ENCODE measurements around the gene MCF2. TPM values are rescaled to one million over a fixed set of nuclear protein-coding genes. Genes with fewer than 3 reads are reported as not detected.
"Not testable (repeated sequence)": the region's sequence is repeated elsewhere in the genome, so short reads cannot be mapped to it uniquely, and the experiment has no call there.

Gene MCF2
- 1 to 10 TPM in 1 of 2 donors, under 1 TPM in 1; 0.24 to 1.1 TPM for total RNA-seq
- long read RNA-seq, result 0 reads

- ATAC-seq (no peak), DNase-seq (no peak)
- intact Hi-C loops (cut with DNase I), result no loop called here
These were observed at the start of gene MCF2 for GRCh38 chrX:139708067-139708466. TSS of gene MCF2 (minus strand) at chrX:139708167. CDS start at chrX:139651744, 56,423 bp downstream.

DNA sequence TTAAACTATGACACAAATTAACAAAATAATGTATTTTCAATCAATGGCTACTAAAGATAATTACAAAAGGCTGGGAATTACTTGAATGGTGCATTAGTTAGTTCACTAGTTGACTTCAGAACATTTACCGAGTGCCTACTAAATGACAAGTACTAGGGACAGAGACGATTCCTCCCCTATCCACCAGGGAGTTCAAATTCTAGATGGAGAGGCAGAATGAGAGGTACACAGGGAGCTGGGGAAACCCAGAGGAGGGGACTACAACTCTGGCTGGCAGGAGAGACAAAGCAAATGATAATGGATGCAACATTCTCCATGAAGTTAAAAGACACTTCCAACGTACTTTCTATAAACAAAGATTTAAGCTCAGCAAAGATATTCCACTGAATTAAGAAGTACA, 43.1 kb upstream of the MCF2 start:
- intact Hi-C loops (cut with DNase I), result no loop called here
- ATAC-seq (no peak), DNase-seq (no peak)

DNA sequence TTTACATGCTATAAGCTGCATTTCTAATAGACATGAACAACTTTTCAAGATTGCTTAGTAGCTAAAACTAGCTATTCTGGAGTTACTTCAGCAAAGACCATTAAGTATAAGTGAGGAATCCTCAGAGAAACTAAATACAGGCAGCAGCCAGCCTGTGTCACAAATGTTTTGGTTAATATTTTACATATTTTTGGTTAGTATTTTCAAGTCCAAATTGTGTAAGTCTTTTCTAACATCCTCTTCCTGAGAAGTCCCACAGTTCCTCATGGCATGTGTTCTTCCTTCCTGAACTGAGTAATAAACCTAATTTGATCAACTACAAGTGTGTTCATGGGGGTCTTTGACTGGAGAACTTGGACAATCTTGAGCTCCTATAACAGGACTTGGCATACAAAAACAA, 42.4 kb upstream of the MCF2 start:
- intact Hi-C loops (cut with DNase I), result no loop called here
- DNase-seq, result no peak
- ATAC-seq, result no peak

DNA sequence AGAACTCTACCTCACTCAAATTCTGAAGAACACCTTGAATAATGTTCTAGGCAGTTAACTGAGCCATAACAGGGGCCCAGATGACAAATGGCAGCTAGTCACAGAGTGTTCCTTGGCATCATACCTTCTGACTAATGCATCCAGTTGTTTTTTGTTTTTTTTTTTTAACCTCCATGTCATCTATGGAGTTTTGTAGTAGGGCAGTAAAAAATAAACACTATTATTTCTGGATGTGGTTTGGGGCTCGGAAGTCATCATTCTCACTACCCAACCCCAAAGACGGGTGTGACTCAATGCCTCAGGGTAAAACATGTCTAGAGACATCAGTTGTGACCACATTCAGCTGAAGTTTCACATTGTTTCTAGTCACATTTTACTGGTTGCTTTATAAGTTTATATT, 31.2 kb upstream of the MCF2 start:
- DNase-seq (no peak), ATAC-seq (no peak)
- intact Hi-C loops (cut with DNase I), result no loop called here

GRCh38 chrX:139738581-139738980, 30.6 kb upstream of the MCF2 start:
- no peak for DNase-seq
- intact Hi-C loops (cut with DNase I), result no loop called here
- ATAC-seq, result no peak

DNA sequence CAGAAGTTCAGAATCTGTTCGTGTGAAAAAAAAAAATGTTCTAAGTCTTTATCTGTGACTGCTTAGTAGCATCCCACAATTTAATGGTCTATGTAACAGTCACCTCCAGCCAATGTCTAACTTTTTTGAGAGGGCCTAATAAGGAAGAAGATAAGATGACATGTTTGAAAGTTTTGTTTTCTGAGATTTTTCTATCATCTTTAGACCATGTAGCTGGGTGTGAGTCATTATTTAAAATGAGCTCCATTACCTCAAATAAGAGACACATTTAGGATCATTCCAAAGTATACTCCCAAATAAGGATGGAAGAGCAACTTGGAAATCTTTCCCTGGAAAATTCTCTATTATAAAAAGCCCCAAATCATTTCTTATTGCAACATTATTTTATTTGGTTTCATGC, 28.2 kb upstream of the MCF2 start:
- no peak for ATAC-seq
- intact Hi-C loops (cut with DNase I), result no loop called here

GRCh38 chrX:139734996-139735395, 27.0 kb upstream of the MCF2 start:
- DNase-seq (no peak), ATAC-seq (no peak)
- intact Hi-C loops (cut with DNase I), result no loop called here

More for the DNA sequence above, 28.2 kb upstream of the MCF2 start:
- no peak for DNase-seq

- intact Hi-C loops (cut with DNase I), result no loop called here
- DNase-seq (no peak), ATAC-seq (no peak)
These were observed 17.8 kb upstream of the MCF2 start for GRCh38 chrX:139725720-139726119.

GRCh38 chrX:139724626-139725025, 16.7 kb upstream of the MCF2 start:
- intact Hi-C loops (cut with DNase I), result no loop called here
- no peak for ATAC-seq
- no peak for DNase-seq

DNA sequence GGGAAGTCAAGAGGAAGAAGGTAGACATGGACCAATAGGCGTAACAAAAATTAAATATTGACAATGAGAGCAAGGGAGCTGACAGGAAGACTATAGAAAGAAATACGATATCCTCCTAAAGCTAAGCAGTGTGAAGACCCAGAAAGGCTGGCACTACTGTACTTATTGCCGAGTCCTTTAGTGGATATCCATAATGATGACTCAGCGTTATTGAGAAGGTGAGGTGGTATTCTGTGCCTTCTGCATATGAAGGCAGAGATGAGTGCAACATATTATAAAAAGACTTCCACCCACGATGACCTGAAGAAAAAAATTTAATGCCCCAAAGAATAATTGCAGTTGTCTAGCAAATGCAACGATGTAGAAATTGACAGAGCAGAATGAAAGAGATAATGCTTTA, 13.0 kb upstream of the MCF2 start:
- intact Hi-C loops (cut with DNase I), result no loop called here
- no peak for DNase-seq
- no peak for ATAC-seq

DNA sequence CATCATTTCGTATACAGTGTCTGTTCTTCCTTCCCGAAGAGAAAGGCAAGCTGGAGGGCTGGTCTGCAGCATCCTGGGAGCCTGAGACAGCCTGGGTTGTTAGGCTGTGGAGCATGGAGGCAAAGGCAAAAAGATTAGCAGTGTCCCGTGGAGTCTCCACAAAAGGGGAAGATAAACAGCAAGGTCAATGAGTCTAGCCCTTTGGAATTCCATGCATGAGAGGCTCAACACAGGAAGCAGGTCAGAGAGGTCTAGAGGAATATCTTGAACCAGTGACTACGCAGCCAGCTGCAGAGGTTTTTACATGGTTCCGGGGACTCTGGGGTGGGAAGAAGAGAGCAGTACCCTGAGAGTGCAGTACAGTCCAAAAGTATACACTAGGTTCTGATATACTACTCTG, 12.2 kb upstream of the MCF2 start:
- DNase-seq (no peak), ATAC-seq (no peak)
- intact Hi-C loops (cut with DNase I), result no loop called here

DNA sequence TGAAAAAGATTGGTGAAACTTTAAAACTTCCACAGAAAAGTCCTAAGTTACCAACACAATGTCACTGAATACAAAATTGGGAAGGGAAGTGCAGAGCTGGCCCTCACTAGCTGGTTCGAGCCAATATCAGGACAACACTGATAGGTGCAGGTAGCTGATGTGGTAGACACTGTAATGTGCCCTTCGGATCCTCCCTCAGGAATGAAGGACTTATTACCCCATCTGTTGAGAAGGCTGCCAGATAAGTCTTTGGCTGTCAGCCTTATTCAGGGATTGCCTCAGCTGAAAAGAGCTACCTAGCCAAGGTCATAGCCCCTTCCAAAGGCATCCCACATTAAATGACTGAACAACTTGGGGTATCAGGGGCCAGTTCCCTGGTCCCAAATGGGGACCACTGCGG, 5.3 kb downstream of the MCF2 start:
- intact Hi-C loops (cut with DNase I), result no loop called here
- ATAC-seq, result no peak

GRCh38 chrX:139692908-139693307, 15.1 kb downstream of the MCF2 start:
- DNase-seq (no peak), ATAC-seq (no peak)
- intact Hi-C loops (cut with DNase I), result no loop called here

More for the DNA sequence above, 5.3 kb downstream of the MCF2 start:
- no peak for DNase-seq

DNA sequence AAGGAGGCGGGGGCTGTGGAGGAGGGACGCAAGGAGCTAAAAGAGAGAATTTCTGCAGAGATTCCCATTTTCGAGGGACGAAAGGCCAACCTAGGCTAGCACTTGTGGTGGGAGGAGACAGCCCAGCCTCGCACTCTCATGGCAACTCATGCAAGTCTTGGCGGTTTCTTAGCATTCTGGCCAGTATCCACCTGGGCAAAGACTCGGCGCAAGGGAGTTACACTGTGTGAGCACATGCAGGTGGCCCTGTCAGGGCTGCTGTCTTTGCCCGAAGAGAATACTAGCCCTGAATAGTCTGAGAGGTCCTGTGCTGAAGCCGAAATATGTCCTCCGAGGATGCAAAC, 15.5 kb downstream of the MCF2 start:
- intact Hi-C loops (cut with DNase I), result no loop called here
- ATAC-seq (peak in 1 of 2 donors; percentile 17), DNase-seq (no peak)

DNA sequence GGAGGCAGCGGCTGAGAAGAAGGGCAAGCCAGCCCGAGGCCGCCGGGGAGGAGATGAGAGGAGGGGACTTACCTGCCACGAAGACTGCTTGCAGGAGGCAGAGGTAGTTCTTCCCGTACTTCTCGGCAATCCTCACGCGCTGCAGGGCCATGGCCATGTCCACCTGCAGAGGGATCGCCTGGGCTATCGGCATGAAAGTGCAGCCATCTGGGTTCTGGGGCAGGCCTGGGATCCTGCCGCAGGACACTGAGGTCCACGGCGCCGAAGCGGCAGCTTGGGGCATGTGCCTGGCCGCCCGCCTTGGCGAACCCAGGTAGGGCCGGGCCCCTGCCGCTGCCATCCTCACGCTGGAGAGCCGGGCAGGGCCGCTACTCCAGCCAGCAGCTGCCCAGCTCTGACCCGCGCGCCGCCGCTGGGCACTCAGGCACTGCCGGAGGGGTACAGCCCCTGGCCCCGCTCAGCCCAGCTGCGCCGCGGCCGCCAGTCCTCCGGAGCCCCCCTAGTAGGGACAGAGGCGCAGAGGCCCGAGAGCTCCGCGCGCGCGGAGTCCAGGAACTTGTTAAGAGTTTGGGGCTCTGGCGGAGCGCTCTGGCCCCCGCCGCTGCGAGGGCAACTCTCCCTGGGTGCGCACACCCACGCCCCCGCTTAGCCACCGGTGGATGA, 16.0 kb downstream of the MCF2 start:
- intact Hi-C loops (cut with DNase I), result no loop called here
- peak; percentile 41 to 67 for ATAC-seq
- DNase-seq, result no peak

DNA sequence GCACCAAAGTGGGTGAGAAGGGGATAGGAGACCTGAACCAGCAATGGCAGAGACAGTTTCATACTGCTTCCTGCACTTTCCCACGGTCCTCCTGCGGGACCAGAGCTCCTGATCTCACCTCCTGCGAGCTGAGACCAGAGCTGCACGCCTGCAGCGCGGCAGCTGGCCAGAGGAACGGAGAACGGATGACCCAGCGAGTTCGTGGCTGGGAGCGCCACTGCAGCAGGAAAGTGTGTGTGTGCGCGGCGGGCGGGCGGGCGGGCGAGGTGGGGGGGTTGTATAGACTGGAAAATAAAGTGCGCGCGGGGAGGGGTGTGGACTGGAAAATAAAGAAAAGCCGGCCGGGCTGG, 16.5 kb downstream of the MCF2 start:
- DNase-seq, result no peak
- intact Hi-C loops (cut with DNase I), result no loop called here
- peak; percentile 26 to 44 for ATAC-seq

DNA sequence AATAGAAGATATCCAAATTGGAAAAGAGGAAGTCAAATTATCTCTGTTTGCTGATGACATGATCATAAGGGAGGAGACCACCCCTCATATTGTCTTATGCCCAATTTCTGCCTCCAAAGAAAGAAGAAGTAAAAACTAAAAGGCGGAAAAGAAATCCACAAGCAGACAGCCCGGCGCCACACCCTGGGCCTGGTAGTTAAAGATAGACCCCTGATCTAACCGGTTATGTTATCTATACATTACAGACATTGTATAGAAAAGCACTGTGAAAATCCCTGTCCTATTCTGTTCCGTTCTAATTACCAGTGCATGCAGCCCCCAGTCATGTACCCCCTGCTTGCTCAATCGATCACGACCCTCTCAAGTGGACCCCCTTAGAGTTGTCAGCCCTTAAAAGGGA, 22.8 kb downstream of the MCF2 start:
- ATAC-seq; DNase-seq; intact Hi-C loops (cut with DNase I): not testable (repeated sequence)

GRCh38 chrX:139680356-139680755, 27.6 kb downstream of the MCF2 start:
- ATAC-seq (no peak), DNase-seq (no peak)
- intact Hi-C loops (cut with DNase I), result no loop called here

DNA sequence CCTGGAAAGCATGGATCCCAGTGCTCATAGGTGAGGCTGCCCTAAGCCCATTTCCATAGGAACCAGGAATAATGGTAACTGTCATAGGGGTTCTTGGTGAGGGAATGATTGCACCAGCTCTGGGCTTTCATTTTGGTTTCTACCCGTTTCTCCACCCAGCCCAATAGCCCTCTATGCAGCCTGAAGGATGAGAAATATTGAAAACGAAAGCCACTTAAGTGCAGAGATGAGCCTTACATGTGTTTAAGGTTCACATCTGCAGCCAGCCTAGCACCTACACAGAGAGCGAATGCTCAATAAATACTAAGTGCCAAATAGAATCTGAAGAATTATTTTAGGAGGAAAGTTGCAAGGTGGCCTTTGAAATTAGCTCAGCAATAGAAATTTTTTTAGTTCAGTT, 60.4 kb downstream of the MCF2 start:
- no peak for ATAC-seq
- DNase-seq, result no peak
- intact Hi-C loops (cut with DNase I), result no loop called here

GRCh38 chrX:139642241-139642927, 65.6 kb downstream of the MCF2 start:
- DNase-seq, result no peak
- ATAC-seq, result no peak
- intact Hi-C loops (cut with DNase I), result no loop called here

- no peak for ATAC-seq
- intact Hi-C loops (cut with DNase I), result loop anchor here in 1 of 2 donors (2.0 kb wide), 1 partner anchor 13 kb away; no protein-coding TSS in a partner anchor
These were observed 67.7 kb downstream of the MCF2 start for GRCh38 chrX:139640259-139640658.

More at GRCh38 chrX:139640259-139640658, 67.7 kb downstream of the MCF2 start:
- DNase-seq, result no peak
